PC-3 (cell line): ENCODE data around the gene ZNF385A.

Experiments used
- CTCF ChIP-seq: fragments of 300-600 bp; sonication (generic); conservative IDR thresholded peaks from 2 replicates; pipeline ENCODE4 v1.5.1; 2017; ENCODE audit warnings: antibody characterized with exemption, low read depth, mild to moderate bottlenecking, low read length
- EZH2 ChIP-seq: fragments of 300-600 bp; sonication (generic); IDR thresholded peaks from one replicate; pipeline ENCODE4 v1.6.1; 2017; ENCODE audit warnings: antibody characterized with exemption, mild to moderate bottlenecking, low read length; ENCODE audit not compliant: unreplicated experiment
- EZH2phosphoT487 ChIP-seq: fragments of 300-600 bp; sonication (generic); IDR thresholded peaks from 2 replicates; pipeline ENCODE4 v1.6.1; 2018; ENCODE audit warnings: mild to moderate bottlenecking, antibody characterized with exemption, low read length, borderline replicate concordance

- TF ChIP-seq CTCF (no peak), EZH2 (no peak), EZH2phosphoT487 (no peak)
These were observed 2.0 kb upstream of the ZNF385A start for GRCh38 chr12:54386403-54387113.
